K562 (cell line): ENCODE results near the gene ACTR3C. TPM values are rescaled to one million over a fixed set of nuclear protein-coding genes. Genes with fewer than 3 reads are reported as not detected.

Source experiments
- ATAC-seq: fragments of 200-7000 bp; cut with Tn5 transposase; 3 replicates; pipeline ENCODE4 v1.9.1; 2020; ENCODE audit warnings: moderate library complexity
- BruUV-seq: library from RNA; stranded (reverse); fragments of 400-500 nt; replicated peaks from 2 replicates; lab custom pipeline; 2021; lab: Mats Ljungman, UMichigan
- CTCF ChIA-PET: fragments of 300-600 bp; formaldehyde crosslinking; extraction: SDS; loops from one replicate; lab custom pipeline; 2021; ENCODE audit warnings: low intra/inter-chr PET ratio; lab: Yijun Ruan, JAX
- POLR2A ChIA-PET: fragments of 300-600, 350-650 bp; sonication (Branson Sonifier 250); formaldehyde crosslinking; extraction: SDS; loops from one replicate; lab custom pipeline; 2021; ENCODE audit warnings: antibody characterized with exemption, inconsistent platforms; lab: Yijun Ruan, JAX
- DNase-seq, 4 experiments: peaks; one replicate each; pipeline versions ENCODE4 v3.0.0 to v3.0.0-alpha.2; 2011 to 2018; ENCODE audit warnings: low spot score in 3 of 4, mixed read lengths in 3 of 4; ENCODE audit errors: extremely low read depth in 1 of 4
- FAIRE-seq: peaks from 2 replicates; lab custom pipeline; 2011; peaks lifted over from hg19 to GRCh38; lab: Jason Lieb, UNC
- H2AFZ ChIP-seq: 2 replicates; pipeline ENCODE4 v1.6.0; 2011; ENCODE audit warnings: low read depth, low read length, control low read depth, inconsistent platforms
- H3K27ac ChIP-seq: fragments of 200-600 bp; 3 replicates; pipeline ENCODE4 v1.8.0; 2011; ENCODE audit warnings: low read depth, mild to moderate bottlenecking, control low read depth, inconsistent platforms, low read length, moderate library complexity, mixed read lengths; ENCODE audit errors: extremely low read depth
- H3K27me3 ChIP-seq, 2 experiments: fragments of 300-600 bp in 1 of 2; 2 replicates in 1 of 2; 3 replicates in 1 of 2; pipeline versions ENCODE4 v1.6.0 to v1.8.0; 2011; ENCODE audit warnings: inconsistent platforms in 2 of 2, low read length in 2 of 2, mild to moderate bottlenecking in 1 of 2, mixed read lengths in 1 of 2, moderate library complexity in 1 of 2; ENCODE audit not compliant: control insufficient read depth in 2 of 2, insufficient read depth in 2 of 2
- H3K36me3 ChIP-seq: fragments of 300-600 bp; 3 replicates; pipeline ENCODE4 v1.8.0; 2011; ENCODE audit warnings: mild to moderate bottlenecking, low read length, inconsistent platforms; ENCODE audit not compliant: control insufficient read depth, insufficient read depth
- H3K4me1 ChIP-seq, 2 experiments: fragments of 200-600 bp in 1 of 2; replicated peaks in 1 of 2; 2 replicates in 1 of 2; 3 replicates in 1 of 2; pipeline versions ENCODE4 v1.5.1 to v1.8.0; 2011; ENCODE audit warnings: inconsistent platforms in 2 of 2, low read length in 2 of 2, mild to moderate bottlenecking in 1 of 2, mixed read lengths in 1 of 2, moderate library complexity in 1 of 2; ENCODE audit not compliant: control insufficient read depth in 2 of 2, insufficient read depth in 2 of 2
- H3K4me2 ChIP-seq: 2 replicates; pipeline ENCODE4 v1.6.1; 2011; ENCODE audit warnings: low read length, control low read depth, inconsistent platforms, mixed read lengths; ENCODE audit not compliant: insufficient read depth
- H3K4me3 ChIP-seq: fragments of 200-600 bp; sonication (generic), shearing (Covaris generic); 2 replicates; pipeline ENCODE4 v1.5.1; 2016; ENCODE audit warnings: control low read depth, inconsistent platforms
- H3K79me2 ChIP-seq: fragments of 200-600 bp; 3 replicates; pipeline ENCODE4 v1.8.0; 2011; ENCODE audit warnings: low read length, inconsistent platforms; ENCODE audit not compliant: control insufficient read depth, insufficient read depth
- H3K9ac ChIP-seq, 2 experiments: 2 replicates each; pipeline versions ENCODE4 v1.6.0 to v1.6.1; 2011; ENCODE audit warnings: low read depth in 2 of 2, low read length in 2 of 2, control low read depth in 1 of 2, inconsistent platforms in 1 of 2, mild to moderate bottlenecking in 1 of 2, mixed read lengths in 1 of 2; ENCODE audit not compliant: insufficient read depth in 1 of 2
- H3K9me1 ChIP-seq: one replicate; pipeline ENCODE4 v1.6.0; 2011; ENCODE audit warnings: inconsistent platforms, mild to moderate bottlenecking, low read length, moderate library complexity; ENCODE audit not compliant: control insufficient read depth, insufficient read depth
- H3K9me3 ChIP-seq: replicated peaks from 2 replicates; pipeline ENCODE4 v1.5.1; 2011; ENCODE audit warnings: low read depth, low read length, inconsistent platforms; ENCODE audit not compliant: control insufficient read depth, insufficient read depth
- H4K20me1 ChIP-seq: replicated peaks from 2 replicates; pipeline ENCODE4 v1.6.1; 2011; ENCODE audit warnings: low read length, inconsistent platforms, mixed read lengths; ENCODE audit not compliant: control insufficient read depth, insufficient read depth
- BDP1 ChIP-seq: IDR thresholded peaks from 3 replicates; pipeline ENCODE4 v1.6.1; 2011; ENCODE audit not compliant: insufficient read length, insufficient read depth
- JUN ChIP-seq, 2 experiments: sonication (generic) in 1 of 2; formaldehyde crosslinking in 1 of 2; IDR thresholded peaks; 2 replicates each; pipeline versions ENCODE4 v1.6.1 to v1.8.0; 2012 to 2022; ENCODE audit warnings: borderline replicate concordance in 2 of 2, mild to moderate bottlenecking in 2 of 2, improper control_type of control experiment in 1 of 2, low read depth in 1 of 2, low read length in 1 of 2, missing genetic modification reagents in 1 of 2
- POLR2G ChIP-seq: fragments of 200-400 bp; formaldehyde crosslinking; IDR thresholded peaks from 2 replicates; pipeline ENCODE4 v1.6.1; 2017; ENCODE audit warnings: low read depth, mild to moderate bottlenecking, antibody characterized with exemption, low read length, moderate library complexity
- WGBS: fragments of 100-300 bp; shearing (Covaris generic); methylation state at CpG from one replicate; pipeline ENCODE4 v1.1.6; 2016; ENCODE audit warnings: low coverage, mixed read lengths; ENCODE audit not compliant: insufficient coverage; ENCODE audit errors: missing lambda C conversion rate; 5-methylcytosine and 5-hydroxymethylcytosine counted together
- in situ Hi-C: fragments of 300-500 bp; cut with MboI; formaldehyde crosslinking; loops from 4 replicates; pipeline ENCODE4 v1.15.0; 2018; ENCODE audit warnings: inconsistent platforms, mixed read lengths
- intact Hi-C: fragments of 100-400 bp; cut with micrococcal nuclease; formaldehyde crosslinking; loops from 2 replicates; pipeline ENCODE4 v1.14.2; 2022
- polyA plus RNA-seq, 8 experiments: library from polyadenylated mRNA; depleted of rRNA in 4 of 8; stranded (reverse) in 5 of 8; unstranded in 3 of 8; fragments of >200 nt; fragmentation: Nextera tagmentation in 2 of 8; fragmentation: Illumina TruSeq in 1 of 8; extraction: Ambion mirVana in 2 of 8; extraction: Trizol in 1 of 8; gene quantifications; 2 replicates each; pipeline versions ENCODE4 v1.2.1 to v1.2.3, GENCODE V29; 2011 to 2014; ENCODE audit warnings: inconsistent platforms in 1 of 8, missing spikeins in 1 of 8
- total RNA-seq, 7 experiments: library from RNA; depleted of rRNA in 6 of 7; stranded (reverse); fragments of >200 nt in 6 of 7; fragmentation: Illumina TruSeq in 2 of 7; extraction: Trizol in 2 of 7; gene quantifications; 2 replicates each; pipeline versions ENCODE4 v1.2.1 to v1.2.3, GENCODE V29; 2011 to 2021; ENCODE audit warnings: low replicate concordance in 1 of 7

The ACTR3C gene
- total and polyA plus RNA-seq, 9 of the 15 experiments (the other 6 are each of a cell fraction or from before 2014, with no cell fraction given), result 9.0 to 35.4 (median 13.3) TPM

- Histone ChIP-seq H2AFZ (no peak overlapping the region), H4K20me1 (peaks cover 5% of the 10 kb centered on the region; the same call in 1 of the 2 replicates), H3K4me1 (peaks cover 0 to 37% of the 10 kb centered on the region in 2 experiments; a peak in 3 of 5 replicates), H3K27ac (no peak overlapping the region), H3K4me3 (no peak overlapping the region), H3K9me1 (peaks cover 6% of the 10 kb centered on the region), H3K4me2 (no peak overlapping the region), H3K9ac (peak overlapping the region in 1 of 2 experiments; percentile 61; a peak in 2 of 4 replicates), H3K27me3 (peaks cover 2 to 5% of the 10 kb centered on the region in 2 experiments; a peak in 4 of 5 replicates), H3K79me2 (no peaks in the 10 kb centered on the region), H3K9me3 (no peaks in the 10 kb centered on the region)
- in situ Hi-C loops, result no loop called here
- WGBS, result 86% methylated on average over 18 of the region's 18 CpGs
- ChIA-PET CTCF (no interaction called here), POLR2A (interaction anchor here (0.7 to 1.3 kb wide), 10 partner anchors 9 to 81 kb away, joined by 3 to 7 read pairs (median 4); partner anchors contain the start of gene REPIN1)
- DNase-seq (no peak), ATAC-seq (no peak), FAIRE-seq (no peak)
- intact Hi-C loops, result no loop called here
- no TSS peak for BruUV-seq
- TF ChIP-seq POLR2G, result 0 out of 2 replicates have a peak, but pooled peaks have one; percentile 16
- no peak for TF ChIP-seq BDP1
- no peak for TF ChIP-seq JUN (IDR thresholded peaks at IDR 0.05; ENCODE audit: borderline replicate concordance, low read depth, low read length)
- 0 out of 2 replicates have a peak, but pooled peaks have one; percentile 36 for TF ChIP-seq JUN (CRISPR knock-in tag; IDR thresholded peaks at IDR 0.05; ENCODE audit: borderline replicate concordance)
- TF ChIP-seq, all 486 proteins: peak for 2
- H3K36me3 ChIP-seq, result peaks cover 40% of the 10 kb centered on the region; the same call in 2 of the 3 replicates
Observed at GRCh38 chr7:150337179-150337578, 13.8 kb upstream of the ACTR3C start.

GRCh38 chr7:150336746-150337145, 13.4 kb upstream of the ACTR3C start:
- intact Hi-C loops (no loop called here), in situ Hi-C loops (no loop called here)
- no peak for ATAC-seq
- no peak for DNase-seq
- H3K79me2 ChIP-seq, result no peaks in the 10 kb centered on the region
- ChIA-PET POLR2A (interaction anchor here (0.7 to 1.3 kb wide), 9 partner anchors 9 to 81 kb away, joined by 3 to 7 read pairs (median 3); no protein-coding TSS in a partner anchor), CTCF (no interaction called here)
- no peak overlapping the region for H3K4me2 ChIP-seq
- no peak for FAIRE-seq
- no peak overlapping the region for H3K4me3 ChIP-seq
- H3K27me3 ChIP-seq, result peaks cover 0 to under 1% of the 10 kb centered on the region in 2 experiments; a peak in 3 of 5 replicates
- peaks cover 5% of the 10 kb centered on the region; the same call in 1 of the 2 replicates for H4K20me1 ChIP-seq
- H3K27ac ChIP-seq, result no peak overlapping the region
- H2AFZ ChIP-seq, result no peak overlapping the region
- H3K9ac ChIP-seq, result peak overlapping the region in 1 of 2 experiments; percentile 61; a peak in 2 of 4 replicates
- no TSS peak for BruUV-seq
- H3K9me1 ChIP-seq, result peaks cover 6% of the 10 kb centered on the region
- WGBS, result 86% methylated on average over 14 of the region's 14 CpGs
- no peaks in the 10 kb centered on the region for H3K9me3 ChIP-seq
- peaks cover 0 to 34% of the 10 kb centered on the region in 2 experiments; a peak in 3 of 5 replicates for H3K4me1 ChIP-seq
- peaks cover 44% of the 10 kb centered on the region; the same call in 2 of the 3 replicates for H3K36me3 ChIP-seq
- 0 out of 2 replicates have a peak, but pooled peaks have one; percentile 37 for TF ChIP-seq POLR2G
